Activated CD8-positive, alpha-beta memory T cell treated with anti-CD3 and anti-CD28 coated beads, Interleukin-2, amount 50 U/mL, for 4 hours (primary cell): ENCODE results near the gene TPST2.
A peak's percentile ranks its signal among the peaks of the same experiment; 100 is the strongest.

Experiments
- DNase-seq: peaks from one replicate; pipeline ENCODE4 v3.0.0-alpha.2; 2020

The TPST2 gene

DNA sequence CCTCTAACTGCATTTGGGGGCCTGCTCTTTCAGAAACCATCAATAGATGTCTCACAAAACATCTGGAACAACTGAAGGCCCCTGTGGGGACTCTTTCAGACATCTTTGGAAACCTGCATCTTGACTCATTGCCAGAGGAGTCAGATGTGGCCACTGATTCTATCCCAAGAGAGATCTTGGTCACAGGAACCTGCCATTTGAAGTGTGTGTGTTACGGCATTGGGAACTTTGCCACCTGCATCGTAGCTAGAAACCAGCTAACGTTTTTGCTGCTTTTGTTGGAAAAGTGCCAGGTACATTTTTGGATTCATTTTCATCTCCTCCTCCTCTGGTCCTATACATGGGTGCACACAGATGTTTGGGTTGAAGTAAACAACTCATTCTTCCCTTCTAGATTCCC is 101.9 kb downstream of the TPST2 start:
- DNase-seq = no peak

GRCh38 chr22:26486394-26486793 is 103.5 kb downstream of the TPST2 start:
- no peak for DNase-seq

GRCh38 chr22:26485806-26486390 is 104.0 kb downstream of the TPST2 start:
- no peak for DNase-seq

GRCh38 chr22:26485013-26485412 is 104.9 kb downstream of the TPST2 start:
- no peak for DNase-seq

DNA sequence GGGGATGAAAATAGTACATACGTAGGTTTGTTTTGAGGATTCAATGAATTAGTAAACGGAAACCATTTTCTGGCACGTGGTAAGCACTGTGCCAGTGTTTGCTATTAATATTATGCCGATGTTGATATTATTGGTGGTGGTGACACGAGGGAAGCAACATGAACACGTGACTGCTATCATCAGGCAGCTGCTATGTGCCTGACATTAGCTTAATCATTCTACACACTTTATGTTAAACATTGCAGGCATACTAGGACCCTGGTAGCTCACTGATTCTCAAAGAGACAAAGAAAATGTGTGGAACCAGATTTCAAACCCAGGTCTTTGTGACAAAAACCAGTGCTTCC is 105.6 kb downstream of the TPST2 start:
- DNase-seq = no peak

- peak; percentile 93 for DNase-seq
Measured at GRCh38 chr22:26483439-26484359, 106.2 kb downstream of the TPST2 start, which contains the start of the genes HPS4 and SRRD. Gene HPS4, minus strand, starts transcription at chr22:26483783. Its CDS starts 2,021 bp downstream, at chr22:26481762. Gene SRRD, plus strand, starts transcription at chr22:26483877. Its CDS starts 14 bp downstream, at chr22:26483891.

DNA sequence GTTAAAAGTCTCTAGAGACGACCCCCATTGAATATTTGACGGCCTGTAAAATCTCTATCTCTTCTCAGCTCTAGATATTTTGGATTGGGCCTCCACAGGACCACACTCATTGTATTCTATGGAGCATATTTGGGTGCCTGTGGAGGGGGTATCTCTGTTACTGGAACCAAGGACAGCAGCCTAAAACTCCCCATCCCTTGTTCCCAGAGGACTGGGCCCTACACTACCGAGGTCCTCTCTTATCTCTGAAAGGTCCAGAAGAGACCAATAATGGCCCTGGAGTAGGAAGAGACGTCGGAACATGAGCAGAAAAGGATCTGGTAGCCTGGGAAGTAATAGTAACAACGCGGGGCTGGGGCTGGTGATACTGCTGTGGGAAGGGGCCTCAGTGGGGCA is 106.9 kb downstream of the TPST2 start:
- DNase-seq = no peak

DNA sequence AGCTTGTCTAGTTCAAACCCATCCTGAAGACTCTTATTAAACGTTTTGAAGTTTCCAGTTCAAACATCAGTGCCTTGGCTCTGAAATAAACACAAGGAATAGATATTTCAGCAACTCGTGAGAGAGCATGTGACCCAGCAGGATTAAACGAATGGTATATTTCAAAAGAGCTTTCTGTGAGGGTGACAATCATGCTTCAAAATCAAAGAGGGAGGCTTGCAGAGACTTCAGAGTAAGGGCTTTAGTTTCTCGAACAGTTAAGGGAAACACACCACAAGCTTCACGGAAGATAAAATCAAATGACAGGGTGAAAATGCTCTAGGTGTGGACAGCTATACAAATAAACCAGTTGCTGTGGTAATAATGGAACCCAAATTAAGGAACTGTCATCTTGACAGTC is 107.8 kb downstream of the TPST2 start:
- DNase-seq = no peak

- DNase-seq = no peak
Measured at GRCh38 chr22:26481694-26482093, 108.2 kb downstream of the TPST2 start.

- no peak for DNase-seq
Measured at GRCh38 chr22:26481112-26481693, 108.7 kb downstream of the TPST2 start.

- DNase-seq = no peak
Measured at GRCh38 chr22:26480611-26480932, 109.4 kb downstream of the TPST2 start.

- no peak for DNase-seq
Measured at GRCh38 chr22:26479792-26480610, 109.9 kb downstream of the TPST2 start.

GRCh38 chr22:26479043-26479791 is 110.7 kb downstream of the TPST2 start:
- no peak for DNase-seq

DNA sequence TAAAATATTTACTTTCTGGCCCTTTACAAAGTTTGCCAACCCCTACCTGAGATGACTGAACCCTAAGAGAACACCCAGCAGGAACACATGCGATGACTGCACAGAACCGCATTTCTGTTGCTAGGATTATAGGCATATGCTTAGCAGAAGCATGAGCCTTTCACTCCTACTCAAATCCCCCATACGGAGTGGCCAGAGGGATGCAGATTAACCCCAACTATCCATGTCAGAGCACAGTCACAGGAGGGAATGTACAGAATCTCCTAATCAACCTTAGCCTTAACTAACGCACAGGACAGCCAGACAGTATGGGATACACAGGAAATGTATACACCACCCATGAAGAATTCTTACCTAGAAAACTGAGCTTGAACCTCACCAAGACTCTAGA is 112.6 kb downstream of the TPST2 start:
- no peak for DNase-seq

- no peak for DNase-seq
Measured at GRCh38 chr22:26476705-26477340, 113.1 kb downstream of the TPST2 start.

DNA sequence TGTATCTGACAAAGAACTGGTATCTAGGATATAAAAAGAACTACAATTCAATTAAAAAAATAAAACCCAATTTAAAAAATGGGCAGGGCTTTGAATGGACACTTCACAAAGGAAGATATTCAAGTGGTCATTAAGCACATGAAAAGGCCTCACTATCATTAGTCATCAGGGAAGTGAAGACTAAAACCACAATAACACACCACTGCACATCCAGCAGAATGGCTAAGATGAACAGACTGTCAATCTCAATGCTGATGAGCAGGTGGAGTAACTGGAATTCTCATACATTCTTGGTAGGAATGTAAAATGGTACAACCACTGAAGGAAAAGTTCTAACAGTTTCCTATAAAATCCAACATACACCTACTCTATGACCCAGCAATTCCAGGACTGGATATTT is 115.2 kb downstream of the TPST2 start:
- no peak for DNase-seq
